Measurements from ENCODE around the gene HIBCH. TPM values are rescaled to one million over a fixed set of nuclear protein-coding genes. Genes with fewer than 3 reads are reported as not detected.

Gene HIBCH
- total RNA-seq, 2 experiments from 2014 or later = 15.6 to 29.7 TPM

DNA sequence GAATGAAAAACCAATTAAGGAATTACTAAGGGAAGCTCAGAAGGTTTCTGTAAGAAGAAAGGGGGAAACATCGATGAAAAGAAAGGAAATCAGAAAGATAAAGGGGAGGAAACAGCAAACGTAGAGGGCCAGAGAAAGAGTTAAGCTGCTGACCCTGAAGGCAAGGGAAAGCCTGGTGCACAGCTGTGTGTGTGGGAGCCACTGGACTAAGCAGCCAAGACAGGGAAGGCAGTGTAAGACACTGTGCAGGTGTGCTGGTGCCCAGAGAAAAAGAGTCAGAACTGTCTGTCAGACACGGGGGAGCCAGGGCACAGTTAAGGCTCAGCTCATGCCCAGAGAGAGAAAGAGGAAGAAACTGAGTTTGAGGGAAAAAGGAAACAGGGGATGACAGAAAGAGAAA lies 104.0 kb downstream of the HIBCH start:
- intact Hi-C loops (cut with micrococcal nuclease; ENCODE audit: unreplicated experiment) = no loop called here
- Histone ChIP-seq H3K4me2 (ENCODE audit: low read length) (no peak overlapping the region), H3K9me2 (ENCODE audit: insufficient read depth, low read length) (no peaks in the 10 kb centered on the region), H3K9me3 (ENCODE audit: low read length) (no peaks in the 10 kb centered on the region), H3K4me3 (ENCODE audit: low read depth, low read length, poor library complexity, severe bottlenecking) (no peak overlapping the region), H2AFZ (ENCODE audit: low read length) (no peak overlapping the region), H3K79me2 (ENCODE audit: insufficient read depth, low read depth, low read length) (no peaks in the 10 kb centered on the region), H4K20me1 (ENCODE audit: insufficient read depth, low read length) (no peaks in the 10 kb centered on the region), H3K4me1 (ENCODE audit: insufficient read depth, low read length, poor library complexity, severe bottlenecking) (peaks cover 14% of the 10 kb centered on the region), H3K27ac (ENCODE audit: low read depth, low read length, poor library complexity, severe bottlenecking) (no peak overlapping the region), H3K36me3 (ENCODE audit: insufficient read depth, low read length) (no peaks in the 10 kb centered on the region)
- ChIA-PET POLR2A (interaction anchor here (0.6 to 1.7 kb wide), 3 partner anchors 12 to 63 kb away, joined by 3 to 7 read pairs (median 4); no protein-coding TSS in a partner anchor), CTCF (ENCODE audit: unreplicated experiment) (no interaction called here)
- TF ChIP-seq EZH2phosphoT487 (IDR thresholded peaks at IDR 0.05; ENCODE audit: borderline replicate concordance, low read depth, low read length) = no peak
- TF ChIP-seq, protein P1, sequence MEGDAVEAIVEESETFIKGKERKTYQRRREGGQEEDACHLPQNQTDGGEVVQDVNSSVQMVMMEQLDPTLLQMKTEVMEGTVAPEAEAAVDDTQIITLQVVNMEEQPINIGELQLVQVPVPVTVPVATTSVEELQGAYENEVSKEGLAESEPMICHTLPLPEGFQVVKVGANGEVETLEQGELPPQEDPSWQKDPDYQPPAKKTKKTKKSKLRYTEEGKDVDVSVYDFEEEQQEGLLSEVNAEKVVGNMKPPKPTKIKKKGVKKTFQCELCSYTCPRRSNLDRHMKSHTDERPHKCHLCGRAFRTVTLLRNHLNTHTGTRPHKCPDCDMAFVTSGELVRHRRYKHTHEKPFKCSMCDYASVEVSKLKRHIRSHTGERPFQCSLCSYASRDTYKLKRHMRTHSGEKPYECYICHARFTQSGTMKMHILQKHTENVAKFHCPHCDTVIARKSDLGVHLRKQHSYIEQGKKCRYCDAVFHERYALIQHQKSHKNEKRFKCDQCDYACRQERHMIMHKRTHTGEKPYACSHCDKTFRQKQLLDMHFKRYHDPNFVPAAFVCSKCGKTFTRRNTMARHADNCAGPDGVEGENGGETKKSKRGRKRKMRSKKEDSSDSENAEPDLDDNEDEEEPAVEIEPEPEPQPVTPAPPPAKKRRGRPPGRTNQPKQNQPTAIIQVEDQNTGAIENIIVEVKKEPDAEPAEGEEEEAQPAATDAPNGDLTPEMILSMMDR (conservative IDR thresholded peaks at IDR 0.05; ENCODE audit: low read length) = no peak
- DNase-seq (ENCODE audit: low spot score) = peak; percentile 10
- no TSS peak for BruUV-seq (replicated peaks)

DNA sequence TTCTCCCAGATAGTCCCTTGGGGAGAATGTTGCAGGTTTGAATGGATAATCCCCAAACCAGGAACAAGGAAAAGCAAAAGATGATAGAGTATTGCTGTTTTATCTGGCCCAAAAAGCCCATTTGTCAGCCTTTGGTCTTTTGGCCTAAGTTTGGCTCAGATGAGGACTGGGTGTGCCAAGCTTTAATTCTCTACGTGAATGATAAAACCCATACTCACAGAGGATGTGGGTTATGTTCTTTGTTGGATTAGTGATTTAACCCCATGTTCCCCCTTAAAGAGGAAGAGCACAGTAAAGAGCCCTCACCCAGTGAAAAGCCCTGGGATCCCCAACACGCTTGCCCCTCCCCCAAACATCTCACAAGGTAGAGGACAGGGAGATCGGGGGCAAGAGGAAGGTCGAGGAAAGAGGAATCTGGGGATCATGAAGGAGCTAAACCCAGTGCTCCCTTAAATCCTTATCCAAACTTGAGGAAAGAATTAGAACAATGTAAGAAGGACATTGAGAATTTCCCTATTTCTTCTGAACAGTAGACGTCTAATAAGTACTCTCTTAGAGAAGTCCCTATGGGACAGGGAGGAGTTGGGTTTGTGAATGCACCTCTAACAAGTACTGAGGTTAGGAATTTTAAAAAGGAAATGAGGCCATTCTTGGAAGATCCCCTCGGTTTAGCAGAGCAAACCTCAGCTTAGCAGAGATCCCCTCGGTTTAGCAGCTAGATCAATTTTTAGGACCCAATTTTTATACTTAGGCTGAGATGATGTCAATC lies 105.0 kb downstream of the HIBCH start:
- Histone ChIP-seq H3K9me3 (ENCODE audit: low read length) (no peaks in the 10 kb centered on the region), H4K20me1 (ENCODE audit: insufficient read depth, low read length) (no peaks in the 10 kb centered on the region), H3K36me3 (ENCODE audit: insufficient read depth, low read length) (no peaks in the 10 kb centered on the region), H3K4me2 (ENCODE audit: low read length) (no peak overlapping the region), H3K27ac (ENCODE audit: low read depth, low read length, poor library complexity, severe bottlenecking) (no peak overlapping the region), H3K79me2 (ENCODE audit: insufficient read depth, low read depth, low read length) (no peaks in the 10 kb centered on the region), H3K9me2 (ENCODE audit: insufficient read depth, low read length) (no peaks in the 10 kb centered on the region), H3K4me3 (ENCODE audit: low read depth, low read length, poor library complexity, severe bottlenecking) (no peak overlapping the region), H2AFZ (ENCODE audit: low read length) (no peak overlapping the region), H3K4me1 (ENCODE audit: insufficient read depth, low read length, poor library complexity, severe bottlenecking) (peaks cover 14% of the 10 kb centered on the region)
- intact Hi-C loops (cut with micrococcal nuclease; ENCODE audit: unreplicated experiment) = no loop called here
- ChIA-PET CTCF (ENCODE audit: unreplicated experiment) (no interaction called here), POLR2A (interaction anchor here (1.3 kb wide), 1 partner anchor 15 kb away, joined by 3 read pairs; no protein-coding TSS in a partner anchor)
- no peak for DNase-seq (ENCODE audit: low spot score)
- BruUV-seq (replicated peaks) = no TSS peak
- no peak for TF ChIP-seq EZH2phosphoT487 (IDR thresholded peaks at IDR 0.05; ENCODE audit: borderline replicate concordance, low read depth, low read length)
- TF ChIP-seq, protein P1 (conservative IDR thresholded peaks at IDR 0.05; ENCODE audit: low read length) = no peak
